NB4 (cell line): Measurements from ENCODE around the gene TGM6.

ENCODE experiments used
- DNase-seq: peaks from one replicate; pipeline ENCODE4 v3.0.0; 2010; ENCODE audit warnings: low read depth
- H3K4me3 ChIP-seq: one replicate; pipeline ENCODE4 v1.5.1; 2011; ENCODE audit warnings: mild to moderate bottlenecking, low read depth, low read length, moderate library complexity
- CTCF ChIP-seq: IDR thresholded peaks from one replicate; pipeline ENCODE4 v1.5.1; 2012; ENCODE audit warnings: low read depth, low read length
- MAX ChIP-seq: IDR thresholded peaks from 2 replicates; pipeline ENCODE4 v1.6.1; 2011; ENCODE audit warnings: low read depth, low read length
- MYC ChIP-seq: IDR thresholded peaks from 2 replicates; pipeline ENCODE4 v1.6.1; 2011; ENCODE audit warnings: low read depth, low read length
- POLR2A ChIP-seq: IDR thresholded peaks from 2 replicates; pipeline ENCODE4 v1.6.1; 2011; ENCODE audit warnings: mild to moderate bottlenecking; ENCODE audit not compliant: insufficient read length; ENCODE audit errors: extremely low read depth

The TGM6 gene

GRCh38 chr20:2385496-2385895 lies 4.8 kb downstream of the TGM6 start:
- no peak overlapping the region for H3K4me3 ChIP-seq
- no peak for TF ChIP-seq POLR2A
- TF ChIP-seq MYC = no peak
- no peak for TF ChIP-seq CTCF
- TF ChIP-seq MAX = no peak
- no peak for DNase-seq

- H3K4me3 ChIP-seq = no peak overlapping the region
- no peak for DNase-seq
Observed at GRCh38 chr20:2386516-2387179, 5.9 kb downstream of the TGM6 start.

GRCh38 chr20:2387180-2387577 lies 6.5 kb downstream of the TGM6 start:
- TF ChIP-seq MAX (peak; percentile 62), CTCF (peak; percentile 83), POLR2A (no peak), MYC (no peak)
- H3K4me3 ChIP-seq = no peak overlapping the region
- peak; percentile 70 for DNase-seq

More at GRCh38 chr20:2386516-2387179, 5.9 kb downstream of the TGM6 start:
- no peak for TF ChIP-seq POLR2A
- TF ChIP-seq MYC = no peak
- no peak for TF ChIP-seq MAX
- TF ChIP-seq CTCF = no peak

GRCh38 chr20:2387580-2387979 lies 6.9 kb downstream of the TGM6 start:
- DNase-seq = no peak
- TF ChIP-seq MAX (no peak), MYC (no peak), CTCF (no peak), POLR2A (no peak)
- no peak overlapping the region for H3K4me3 ChIP-seq

- peak; percentile 32 for DNase-seq
- H3K4me3 ChIP-seq = no peak overlapping the region
- TF ChIP-seq POLR2A (no peak), MAX (no peak), MYC (no peak)
Observed at GRCh38 chr20:2390951-2391675, 10.4 kb downstream of the TGM6 start.
